Transverse colon (tissue), 4 donors: Measurements from ENCODE around the gene MZB1.

Source experiments
- CTCF ChIP-seq, 5 experiments: fragments of 200-600 bp in 3 of 5; fragments of 450-650 bp in 2 of 5; sonication (generic) in 3 of 5; IDR thresholded peaks; 1 replicate in 2 of 5; 2 replicates in 3 of 5; pipeline ENCODE4 v1.5.1; 2016 to 2017; ENCODE audit warnings: antibody characterized with exemption in 5 of 5, inconsistent platforms in 3 of 5, mild to moderate bottlenecking in 2 of 5, moderate library complexity in 1 of 5
- EP300 ChIP-seq: sonication (generic); formaldehyde crosslinking; IDR thresholded peaks from one replicate; pipeline ENCODE4 v1.6.1; 2017; ENCODE audit warnings: antibody characterized with exemption, low read depth
- POLR2A ChIP-seq: fragments of 450-650 bp; IDR thresholded peaks from one replicate; pipeline ENCODE4 v1.6.1; 2016; ENCODE audit warnings: antibody characterized with exemption, mild to moderate bottlenecking, moderate library complexity
- POLR2AphosphoS5 ChIP-seq, 3 donors: sonication (generic); formaldehyde crosslinking; IDR thresholded peaks; one replicate each; pipeline ENCODE4 v1.6.1; 2016; ENCODE audit warnings: antibody characterized with exemption in 3 of 3

GRCh38 chr5:139415221-139415861, 25.6 kb upstream of the MZB1 start:
- TF ChIP-seq CTCF (IDR thresholded peaks at IDR 0.05) (no peak), POLR2A (no peak), POLR2AphosphoS5 (IDR thresholded peaks at IDR 0.05) (peak in 1 of 3 donors; percentile 29), EP300 (no peak)
